Activated T-helper 1 cell treated with anti-CD3 and anti-CD28 coated beads, Interleukin-12 subunit alpha, Interleukin-12 subunit beta, Interleukin-2, Interleukin-4 antibody, amounts not matched to agents 30 ng/mL and 10 ng/mL and 1 ng/mL, durations not matched to agents 14 hours and 24 hours and 36 hours (primary cell): ENCODE data around the gene HCFC1R1. TPM values are rescaled to one million over a fixed set of nuclear protein-coding genes. Genes with fewer than 3 reads are reported as not detected.

ENCODE experiments used
- DNase-seq: peaks from one replicate; pipeline ENCODE4 v3.0.0; 2021; ENCODE audit warnings: low spot score
- H3K27ac Mint-ChIP-seq: one replicate; pipeline ENCODE4 v1.8.0; 2021; ENCODE audit warnings: mild to moderate bottlenecking, mixed read lengths
- H3K27me3 Mint-ChIP-seq: one replicate; pipeline ENCODE4 v1.8.0; 2022; ENCODE audit warnings: mild to moderate bottlenecking, moderate library complexity, mixed read lengths; ENCODE audit not compliant: insufficient read depth
- H3K36me3 Mint-ChIP-seq: one replicate; pipeline ENCODE4 v1.8.0; 2021; ENCODE audit warnings: low read depth, mixed read lengths
- H3K4me1 Mint-ChIP-seq: one replicate; pipeline ENCODE4 v1.8.0; 2021; ENCODE audit warnings: low read depth, mixed read lengths
- H3K4me3 Mint-ChIP-seq: one replicate; pipeline ENCODE4 v1.8.0; 2021; ENCODE audit warnings: mild to moderate bottlenecking, moderate library complexity, mixed read lengths
- H3K9me3 Mint-ChIP-seq: one replicate; pipeline ENCODE4 v1.8.0; 2021; ENCODE audit warnings: mixed read lengths
- intact Hi-C: fragments of 100-400 bp; cut with micrococcal nuclease; formaldehyde crosslinking; loops from one replicate; pipeline ENCODE4 v1.15.1; 2024
- total RNA-seq: library from RNA; stranded (reverse); gene quantifications from 2 replicates; pipeline ENCODE4 v1.2.3, GENCODE V29; 2022

HCFC1R1 gene
- total RNA-seq, 1 donor from 2014 or later, result 30.0 TPM

GRCh38 chr16:3007957-3008689 lies 15.6 kb downstream of the HCFC1R1 start:
- H3K4me3 Mint-ChIP-seq, result peak overlapping the region; percentile 41
- no peaks in the 10 kb centered on the region for H3K9me3 Mint-ChIP-seq
- H3K27me3 Mint-ChIP-seq, result peaks cover 10% of the 10 kb centered on the region
- no peak for DNase-seq
- peaks cover 24% of the 10 kb centered on the region for H3K4me1 Mint-ChIP-seq
- no peaks in the 10 kb centered on the region for H3K36me3 Mint-ChIP-seq
- H3K27ac Mint-ChIP-seq, result no peak overlapping the region
- intact Hi-C loops, result no loop called here

DNA sequence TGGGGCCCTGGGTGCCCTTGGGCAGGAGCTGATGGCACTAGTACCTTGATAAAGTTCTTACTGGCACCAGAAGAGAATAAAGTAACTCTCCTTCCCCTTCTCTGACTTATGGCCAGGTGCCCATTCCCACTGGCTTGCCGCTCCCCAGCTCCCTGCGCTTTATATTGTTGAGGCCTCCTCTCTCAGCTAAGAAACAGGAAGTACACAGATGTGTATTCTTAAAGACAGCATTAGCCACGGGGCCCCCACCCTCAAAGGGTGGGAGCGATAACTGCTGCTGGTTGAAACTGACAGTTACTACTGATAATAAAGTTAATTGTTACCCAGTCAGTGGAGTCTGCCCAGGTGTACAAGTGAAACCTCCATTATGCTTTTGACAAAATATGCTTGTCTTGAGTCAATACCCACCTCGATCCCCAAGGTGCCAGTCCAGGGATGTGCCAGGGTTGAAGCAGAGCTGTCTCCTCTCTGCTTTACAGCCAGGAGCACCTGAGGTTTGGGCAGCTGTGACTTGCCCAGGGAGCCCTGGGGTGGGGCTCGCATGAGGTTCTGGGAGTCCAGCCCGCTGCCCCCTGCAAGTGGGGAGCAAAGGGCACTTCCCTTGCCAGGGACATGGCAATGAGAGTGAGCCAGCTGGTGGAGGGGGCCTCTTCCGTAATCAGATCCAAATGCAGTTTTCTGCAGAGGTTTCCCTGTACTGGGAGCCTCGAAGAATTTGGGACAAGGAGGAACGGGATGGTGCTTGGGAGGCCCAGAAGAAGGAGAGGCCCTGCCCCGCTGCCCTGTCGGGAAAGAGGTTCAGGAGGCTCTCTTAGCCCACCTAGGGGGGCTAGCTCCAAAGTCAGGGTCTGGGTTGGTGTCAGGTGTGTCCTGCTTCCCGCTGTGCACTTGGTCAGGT lies 16.4 kb downstream of the HCFC1R1 start:
- Mint-ChIP-seq H3K4me1 (peaks cover 24% of the 10 kb centered on the region), H3K27ac (peak overlapping the region; percentile 2), H3K4me3 (no peak overlapping the region), H3K36me3 (no peaks in the 10 kb centered on the region), H3K9me3 (no peaks in the 10 kb centered on the region), H3K27me3 (peaks cover 12% of the 10 kb centered on the region)
- DNase-seq, result no peak
- intact Hi-C loops, result no loop called here

DNA sequence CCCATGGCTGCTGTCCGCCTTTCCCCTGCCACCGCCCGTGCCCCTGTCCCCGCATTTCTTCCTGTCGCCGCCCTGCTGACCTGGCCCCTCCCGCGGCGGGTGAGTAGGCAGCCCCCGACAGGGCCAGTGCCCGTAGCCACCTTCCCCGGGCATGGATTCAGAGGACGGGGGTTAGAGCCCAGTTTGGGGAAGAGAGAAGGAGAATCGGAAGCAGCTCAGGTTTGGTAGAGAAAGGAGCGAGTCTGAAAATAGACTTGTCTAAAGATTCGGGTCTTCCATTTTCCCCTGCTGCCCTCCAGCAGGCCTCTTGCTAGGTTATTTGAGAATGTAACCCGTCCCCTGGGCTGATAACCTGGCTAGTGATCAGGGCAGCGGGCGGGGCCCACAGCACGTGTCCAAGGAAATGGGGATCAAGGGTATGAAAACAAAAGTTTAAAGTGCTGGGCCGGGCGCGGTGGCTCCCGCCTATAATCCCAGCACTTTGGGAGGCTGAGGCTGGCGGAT lies 18.9 kb downstream of the HCFC1R1 start:
- no peak overlapping the region for H3K27ac Mint-ChIP-seq
- no peaks in the 10 kb centered on the region for H3K36me3 Mint-ChIP-seq
- H3K4me1 Mint-ChIP-seq, result peaks cover 24% of the 10 kb centered on the region
- intact Hi-C loops, result loop anchor here (1.0 to 5.0 kb wide), 2 partner anchors 25 to 38 kb away; partner anchors contain the start of genes PAQR4 and PKMYT1
- DNase-seq, result no peak
- H3K27me3 Mint-ChIP-seq, result peaks cover 18% of the 10 kb centered on the region
- H3K4me3 Mint-ChIP-seq, result peak overlapping the region; percentile 62
- no peaks in the 10 kb centered on the region for H3K9me3 Mint-ChIP-seq

- Mint-ChIP-seq H3K27ac (no peak overlapping the region), H3K36me3 (no peaks in the 10 kb centered on the region), H3K4me3 (no peak overlapping the region), H3K4me1 (peaks cover 24% of the 10 kb centered on the region), H3K9me3 (no peaks in the 10 kb centered on the region), H3K27me3 (peaks cover 18% of the 10 kb centered on the region)
- intact Hi-C loops, result loop anchor here (1.0 to 5.0 kb wide), 2 partner anchors 24 to 37 kb away; partner anchors contain the start of genes PAQR4 and PKMYT1
- no peak for DNase-seq
Measured at GRCh38 chr16:3004319-3004718, 19.4 kb downstream of the HCFC1R1 start.

- Mint-ChIP-seq H3K27me3 (peaks cover 18% of the 10 kb centered on the region), H3K27ac (peak overlapping the region; percentile 21), H3K4me1 (peaks cover 22% of the 10 kb centered on the region), H3K36me3 (no peaks in the 10 kb centered on the region), H3K4me3 (peak overlapping the region; percentile 74), H3K9me3 (no peaks in the 10 kb centered on the region)
- intact Hi-C loops, result loop anchor here (1.0 to 5.0 kb wide), 6 partner anchors 17 to 97 kb away; partner anchors contain the start of genes PAQR4, PKMYT1, THOC6 and TNFRSF12A
- DNase-seq, result peak; percentile 98
Measured at GRCh38 chr16:3003582-3004270, 20.0 kb downstream of the HCFC1R1 start.

DNA sequence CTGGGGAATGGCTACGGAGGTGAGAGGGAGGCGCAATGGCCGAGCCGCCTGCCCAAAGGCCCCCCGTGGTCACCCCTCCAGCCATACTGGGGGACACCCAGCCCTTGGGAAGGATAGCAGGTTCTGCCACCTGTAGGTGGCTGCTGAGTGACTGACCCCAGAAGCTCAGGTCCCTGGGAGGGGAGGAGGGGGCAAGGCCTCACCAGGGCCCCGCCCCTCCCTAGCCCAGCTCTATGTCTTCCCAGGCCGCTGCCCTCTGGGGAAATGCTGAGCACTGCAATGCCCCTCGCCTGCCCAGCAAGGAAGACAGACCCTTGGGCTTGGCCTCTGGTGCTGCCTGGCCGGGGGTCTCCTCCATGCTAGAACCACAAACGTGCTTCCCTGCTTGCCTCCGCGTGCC lies 22.4 kb downstream of the HCFC1R1 start:
- Mint-ChIP-seq H3K4me3 (no peak overlapping the region), H3K27me3 (peaks cover 16% of the 10 kb centered on the region), H3K36me3 (no peaks in the 10 kb centered on the region), H3K27ac (no peak overlapping the region), H3K9me3 (no peaks in the 10 kb centered on the region), H3K4me1 (no peaks in the 10 kb centered on the region)
- intact Hi-C loops, result loop anchor here (5.0 kb wide), 1 partner anchor 34 kb away; the partner anchor contains the start of gene PAQR4
- DNase-seq, result no peak

DNA sequence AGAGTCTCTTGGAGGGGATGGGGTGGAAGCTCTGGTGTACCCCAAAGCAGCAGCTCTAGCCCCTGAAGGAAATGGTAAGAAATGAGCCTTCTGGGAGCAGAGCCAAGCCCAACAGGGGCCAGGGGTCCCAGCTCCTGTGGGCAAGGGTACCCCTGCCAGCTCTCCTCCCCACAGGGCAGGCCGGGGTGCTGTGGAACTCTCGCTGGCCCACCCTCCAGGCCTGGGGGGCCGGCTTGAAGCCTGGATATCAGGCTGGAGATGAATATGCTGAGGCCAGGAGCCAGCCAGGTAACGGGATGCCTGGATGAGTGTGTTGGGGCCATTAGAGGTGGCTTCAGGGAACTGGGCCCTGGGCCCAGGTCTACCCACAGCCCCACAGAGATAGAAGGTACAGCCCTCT lies 23.2 kb downstream of the HCFC1R1 start:
- H3K9me3 Mint-ChIP-seq, result no peaks in the 10 kb centered on the region
- peaks cover 13% of the 10 kb centered on the region for H3K27me3 Mint-ChIP-seq
- DNase-seq, result no peak
- no peaks in the 10 kb centered on the region for H3K4me1 Mint-ChIP-seq
- H3K4me3 Mint-ChIP-seq, result no peak overlapping the region
- H3K27ac Mint-ChIP-seq, result no peak overlapping the region
- H3K36me3 Mint-ChIP-seq, result no peaks in the 10 kb centered on the region
- intact Hi-C loops, result loop anchor here (5.0 kb wide), 1 partner anchor 33 kb away; the partner anchor contains the start of gene PAQR4

- no peaks in the 10 kb centered on the region for H3K4me1 Mint-ChIP-seq
- no peak for DNase-seq
- no peaks in the 10 kb centered on the region for H3K36me3 Mint-ChIP-seq
- no peak overlapping the region for H3K27ac Mint-ChIP-seq
- intact Hi-C loops, result loop anchor here (5.0 kb wide), 1 partner anchor 33 kb away; the partner anchor contains the start of gene PAQR4
- H3K27me3 Mint-ChIP-seq, result peaks cover 11% of the 10 kb centered on the region
- H3K4me3 Mint-ChIP-seq, result no peak overlapping the region
- H3K9me3 Mint-ChIP-seq, result no peaks in the 10 kb centered on the region
Measured at GRCh38 chr16:2999929-3000328, 23.8 kb downstream of the HCFC1R1 start.

GRCh38 chr16:2996298-2996697 lies 27.4 kb downstream of the HCFC1R1 start:
- Mint-ChIP-seq H3K36me3 (no peaks in the 10 kb centered on the region), H3K9me3 (no peaks in the 10 kb centered on the region), H3K27ac (no peak overlapping the region), H3K4me1 (no peaks in the 10 kb centered on the region), H3K27me3 (peaks cover 6% of the 10 kb centered on the region), H3K4me3 (no peak overlapping the region)
- DNase-seq, result no peak
- intact Hi-C loops, result no loop called here

GRCh38 chr16:2992383-2993081 lies 31.2 kb downstream of the HCFC1R1 start:
- intact Hi-C loops, result no loop called here
- H3K36me3 Mint-ChIP-seq, result no peaks in the 10 kb centered on the region
- DNase-seq, result no peak
- no peak overlapping the region for H3K27ac Mint-ChIP-seq
- peaks cover 5% of the 10 kb centered on the region for H3K27me3 Mint-ChIP-seq
- no peaks in the 10 kb centered on the region for H3K4me1 Mint-ChIP-seq
- H3K9me3 Mint-ChIP-seq, result no peaks in the 10 kb centered on the region
- H3K4me3 Mint-ChIP-seq, result no peak overlapping the region

GRCh38 chr16:2991566-2992261 lies 32.0 kb downstream of the HCFC1R1 start:
- no peak for DNase-seq
- no peaks in the 10 kb centered on the region for H3K9me3 Mint-ChIP-seq
- intact Hi-C loops, result no loop called here

More at GRCh38 chr16:2991566-2992261, 32.0 kb downstream of the HCFC1R1 start:
- peaks cover 5% of the 10 kb centered on the region for H3K27me3 Mint-ChIP-seq
- no peaks in the 10 kb centered on the region for H3K36me3 Mint-ChIP-seq
- H3K27ac Mint-ChIP-seq, result no peak overlapping the region
- H3K4me3 Mint-ChIP-seq, result no peak overlapping the region
- H3K4me1 Mint-ChIP-seq, result no peaks in the 10 kb centered on the region
